PC-3 (cell line): ENCODE data around the gene NMUR1.

ENCODE experiments used
- CTCF ChIP-seq: fragments of 300-600 bp; sonication (generic); conservative IDR thresholded peaks from 2 replicates; pipeline ENCODE4 v1.5.1; 2017; ENCODE audit warnings: antibody characterized with exemption, low read depth, mild to moderate bottlenecking, low read length
- EZH2 ChIP-seq: fragments of 300-600 bp; sonication (generic); IDR thresholded peaks from one replicate; pipeline ENCODE4 v1.6.1; 2017; ENCODE audit warnings: antibody characterized with exemption, mild to moderate bottlenecking, low read length; ENCODE audit not compliant: unreplicated experiment

GRCh38 chr2:231514951-231515297 is 15.3 kb downstream of the NMUR1 start:
- TF ChIP-seq EZH2: no peak
- TF ChIP-seq CTCF: no peak
